OCI-LY7 (cell line): ENCODE results near the gene KNSTRN. TPM values are rescaled to one million over a fixed set of nuclear protein-coding genes. Genes with fewer than 3 reads are reported as not detected.

Experiments used
- BruUV-seq: library from RNA; stranded (reverse); fragments of 400-500 nt; replicated peaks from 2 replicates; lab custom pipeline; 2021; lab: Mats Ljungman, UMichigan
- CTCF ChIA-PET: fragments of 300-600 bp; sonication (Branson Sonifier 250); formaldehyde crosslinking; loops from one replicate; lab custom pipeline; 2022; ENCODE audit warnings: antibody characterized with exemption; ENCODE audit not compliant: unreplicated experiment; lab: Charles Lee
- POLR2A ChIA-PET: fragments of 300-600 bp; sonication (Branson Sonifier 250); formaldehyde crosslinking; loops from one replicate; lab custom pipeline; 2022; ENCODE audit warnings: antibody characterized with exemption; lab: Charles Lee
- DNase-seq: peaks from one replicate; pipeline ENCODE4 v3.0.0-alpha.2; 2015; ENCODE audit warnings: low spot score
- H2AFZ ChIP-seq: fragments of 200-600 bp; sonication (generic), shearing (Covaris generic); 2 replicates; pipeline ENCODE4 v1.6.1; 2014; ENCODE audit warnings: mild to moderate bottlenecking, antibody characterized with exemption, low read length, moderate library complexity
- H3K27ac ChIP-seq: fragments of 200-600 bp; sonication (generic); 2 replicates; pipeline ENCODE4 v1.5.1; 2014; ENCODE audit warnings: mixed run types, low read depth, mild to moderate bottlenecking, moderate library complexity, low read length, inconsistent platforms; ENCODE audit not compliant: poor library complexity, severe bottlenecking
- H3K36me3 ChIP-seq: fragments of 200-600 bp; sonication (generic); 2 replicates; pipeline ENCODE4 v1.6.1; 2014; ENCODE audit warnings: mild to moderate bottlenecking, antibody characterized with exemption, low read length, moderate library complexity, mixed read lengths; ENCODE audit not compliant: insufficient read depth
- H3K4me1 ChIP-seq: fragments of 200-600 bp; sonication (generic); 2 replicates; pipeline ENCODE4 v1.5.1; 2014; ENCODE audit warnings: mild to moderate bottlenecking, low read length; ENCODE audit not compliant: insufficient read depth, poor library complexity, severe bottlenecking
- H3K4me2 ChIP-seq: fragments of 200-600 bp; sonication (generic); 2 replicates; pipeline ENCODE4 v1.6.1; 2014; ENCODE audit warnings: mild to moderate bottlenecking, low read length
- H3K4me3 ChIP-seq: fragments of 200-600 bp; sonication (generic); 2 replicates; pipeline ENCODE4 v1.5.1; 2014; ENCODE audit warnings: mild to moderate bottlenecking, low read depth, low read length; ENCODE audit not compliant: poor library complexity, severe bottlenecking
- H3K79me2 ChIP-seq: fragments of 200-600 bp; sonication (generic); 2 replicates; pipeline ENCODE4 v1.6.1; 2016; ENCODE audit warnings: low read depth, mild to moderate bottlenecking, low read length, moderate library complexity, mixed read lengths; ENCODE audit not compliant: insufficient read depth
- H3K9me2 ChIP-seq: fragments of 200-600 bp; sonication (generic); 2 replicates; pipeline ENCODE4 v1.6.1; 2016; ENCODE audit warnings: mild to moderate bottlenecking, low read length, mixed read lengths; ENCODE audit not compliant: insufficient read depth
- H3K9me3 ChIP-seq: fragments of 200-600 bp; sonication (generic); 2 replicates; pipeline ENCODE4 v1.6.1; 2014; ENCODE audit warnings: mild to moderate bottlenecking, mixed run types, low read length, mixed read lengths
- H4K20me1 ChIP-seq: fragments of 200-600 bp; sonication (generic); 2 replicates; pipeline ENCODE4 v1.6.1; 2014; ENCODE audit warnings: mild to moderate bottlenecking, antibody characterized with exemption, low read length, moderate library complexity, mixed read lengths; ENCODE audit not compliant: insufficient read depth
- EZH2phosphoT487 ChIP-seq: fragments of 200-600 bp; sonication (generic); IDR thresholded peaks from 2 replicates; pipeline ENCODE4 v1.6.1; 2018; ENCODE audit warnings: low read depth, borderline replicate concordance, mild to moderate bottlenecking, mixed run types, antibody characterized with exemption, low read length, moderate library complexity, mixed read lengths
- intact Hi-C: fragments of 100-400 bp; cut with micrococcal nuclease; formaldehyde crosslinking; loops from one replicate; pipeline ENCODE4 v1.10.0; 2022; ENCODE audit not compliant: unreplicated experiment
- total RNA-seq, 2 experiments: library from RNA; depleted of rRNA in 1 of 2; stranded (reverse); fragments of >200 nt in 1 of 2; shearing (Covaris generic) in 1 of 2; gene quantifications; 2 replicates each; pipeline ENCODE4 v1.2.3, GENCODE V29; 2014 to 2022
- TF ChIP-seq, protein P1 (sequence below): fragments of 200-600 bp; sonication (generic); conservative IDR thresholded peaks from 2 replicates; pipeline ENCODE4 v1.5.1; 2014; ENCODE audit warnings: mild to moderate bottlenecking, antibody characterized with exemption, low read length, moderate library complexity, mixed read lengths

The KNSTRN gene
- total RNA-seq, 2 experiments from 2014 or later, result 89.6 to 106 TPM

- Histone ChIP-seq H4K20me1 (no peaks in the 10 kb centered on the region), H3K27ac (no peak overlapping the region), H3K36me3 (no peaks in the 10 kb centered on the region), H2AFZ (no peak overlapping the region), H3K9me3 (no peaks in the 10 kb centered on the region), H3K4me2 (no peak overlapping the region), H3K79me2 (no peaks in the 10 kb centered on the region), H3K4me1 (no peaks in the 10 kb centered on the region), H3K9me2 (no peaks in the 10 kb centered on the region), H3K4me3 (no peak overlapping the region)
- no peak for TF ChIP-seq EZH2phosphoT487
- TF ChIP-seq, protein P1, sequence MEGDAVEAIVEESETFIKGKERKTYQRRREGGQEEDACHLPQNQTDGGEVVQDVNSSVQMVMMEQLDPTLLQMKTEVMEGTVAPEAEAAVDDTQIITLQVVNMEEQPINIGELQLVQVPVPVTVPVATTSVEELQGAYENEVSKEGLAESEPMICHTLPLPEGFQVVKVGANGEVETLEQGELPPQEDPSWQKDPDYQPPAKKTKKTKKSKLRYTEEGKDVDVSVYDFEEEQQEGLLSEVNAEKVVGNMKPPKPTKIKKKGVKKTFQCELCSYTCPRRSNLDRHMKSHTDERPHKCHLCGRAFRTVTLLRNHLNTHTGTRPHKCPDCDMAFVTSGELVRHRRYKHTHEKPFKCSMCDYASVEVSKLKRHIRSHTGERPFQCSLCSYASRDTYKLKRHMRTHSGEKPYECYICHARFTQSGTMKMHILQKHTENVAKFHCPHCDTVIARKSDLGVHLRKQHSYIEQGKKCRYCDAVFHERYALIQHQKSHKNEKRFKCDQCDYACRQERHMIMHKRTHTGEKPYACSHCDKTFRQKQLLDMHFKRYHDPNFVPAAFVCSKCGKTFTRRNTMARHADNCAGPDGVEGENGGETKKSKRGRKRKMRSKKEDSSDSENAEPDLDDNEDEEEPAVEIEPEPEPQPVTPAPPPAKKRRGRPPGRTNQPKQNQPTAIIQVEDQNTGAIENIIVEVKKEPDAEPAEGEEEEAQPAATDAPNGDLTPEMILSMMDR, result no peak
- intact Hi-C loops, result no loop called here
- DNase-seq, result no peak
- CTCF ChIA-PET, result no interaction called here
- POLR2A ChIA-PET, result interaction anchor here (0.7 to 1.1 kb wide), 2 partner anchors 15 to 356 kb away, joined by 3 to 4 read pairs; partner anchors contain the start of gene BAHD1
- BruUV-seq, result no TSS peak
Observed at GRCh38 chr15:40425681-40426080, 43.2 kb downstream of the KNSTRN start.

- CTCF ChIA-PET, result no interaction called here
- Histone ChIP-seq H3K36me3 (no peaks in the 10 kb centered on the region), H3K4me1 (no peaks in the 10 kb centered on the region), H3K27ac (no peak overlapping the region), H3K4me3 (no peak overlapping the region), H3K4me2 (no peak overlapping the region), H4K20me1 (no peaks in the 10 kb centered on the region), H3K9me2 (no peaks in the 10 kb centered on the region), H2AFZ (no peak overlapping the region), H3K79me2 (no peaks in the 10 kb centered on the region), H3K9me3 (no peaks in the 10 kb centered on the region)
- DNase-seq, result no peak
- intact Hi-C loops, result no loop called here
- no TSS peak for BruUV-seq
- no peak for TF ChIP-seq EZH2phosphoT487
- TF ChIP-seq, protein P1, result no peak
- POLR2A ChIA-PET, result no interaction called here
Observed at GRCh38 chr15:40427188-40427587, 44.7 kb downstream of the KNSTRN start.

DNA sequence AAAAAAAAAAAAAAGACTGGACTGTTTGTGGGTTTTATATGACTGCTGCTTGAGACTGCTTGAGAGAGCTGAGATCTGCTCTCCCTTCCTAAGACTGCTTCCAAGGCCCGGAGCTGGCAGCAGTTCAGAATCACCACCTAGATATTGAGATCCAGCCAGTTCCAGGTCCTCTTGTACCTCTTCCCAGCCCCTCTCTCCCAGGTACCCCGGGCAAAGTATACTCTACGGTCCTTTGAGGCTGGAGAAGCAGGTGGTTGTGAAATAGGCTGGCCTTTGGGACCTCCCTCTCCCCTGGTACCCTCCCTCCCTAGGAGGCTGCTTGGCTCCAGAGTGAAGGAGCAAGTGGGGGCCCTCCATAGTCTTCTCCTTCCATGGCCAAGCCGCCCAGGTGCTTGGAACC lies 45.7 kb downstream of the KNSTRN start:
- intact Hi-C loops, result no loop called here
- BruUV-seq, result no TSS peak
- no peak for DNase-seq
- Histone ChIP-seq H3K79me2 (no peaks in the 10 kb centered on the region), H3K4me3 (no peak overlapping the region), H3K9me2 (no peaks in the 10 kb centered on the region), H3K36me3 (no peaks in the 10 kb centered on the region), H4K20me1 (no peaks in the 10 kb centered on the region), H2AFZ (no peak overlapping the region), H3K4me1 (no peaks in the 10 kb centered on the region), H3K4me2 (no peak overlapping the region), H3K27ac (no peak overlapping the region), H3K9me3 (no peaks in the 10 kb centered on the region)
- TF ChIP-seq EZH2phosphoT487, result no peak
- TF ChIP-seq, protein P1, result no peak
- POLR2A ChIA-PET, result interaction anchor here (0.7 kb wide), 2 partner anchors 37 to 46 kb away, joined by 5 to 7 read pairs; no protein-coding TSS in a partner anchor
- CTCF ChIA-PET, result no interaction called here
